NCI-H1417 treated with DMSO at 0.1 percent for 48 hours (cell line): ENCODE data around the gene BCL7B.
"Not testable (repeated sequence)": the region's sequence is repeated elsewhere in the genome, so short reads cannot be mapped to it uniquely, and the experiment has no call there.

ENCODE experiments used
- DNase-seq: peaks from one replicate; lab custom pipeline; 2025; lab: John Stamatoyannopoulos, UW

BCL7B gene

GRCh38 chr7:73572767-73573186 lies 15.3 kb upstream of the BCL7B start:
- DNase-seq = no peak

DNA sequence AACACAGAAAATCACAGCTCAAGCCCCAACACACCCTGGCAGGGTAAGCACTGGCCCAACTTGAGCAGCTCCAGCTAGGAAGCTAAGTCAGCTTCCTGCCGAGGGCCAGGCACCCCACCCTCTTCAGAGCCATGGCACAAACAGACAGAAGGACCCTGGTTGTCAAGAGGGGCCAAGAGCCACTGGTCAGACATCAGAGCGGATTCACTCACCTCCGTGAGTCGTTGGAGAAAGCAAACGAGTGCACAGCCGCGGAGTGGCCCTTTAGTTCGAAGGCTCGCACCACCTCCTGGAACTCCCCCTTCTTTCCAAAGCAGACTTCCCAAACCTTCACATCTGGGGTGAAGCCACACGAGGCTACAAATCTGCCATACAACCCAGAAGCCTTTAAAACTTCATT lies 13.5 kb upstream of the BCL7B start:
- no peak for DNase-seq

DNA sequence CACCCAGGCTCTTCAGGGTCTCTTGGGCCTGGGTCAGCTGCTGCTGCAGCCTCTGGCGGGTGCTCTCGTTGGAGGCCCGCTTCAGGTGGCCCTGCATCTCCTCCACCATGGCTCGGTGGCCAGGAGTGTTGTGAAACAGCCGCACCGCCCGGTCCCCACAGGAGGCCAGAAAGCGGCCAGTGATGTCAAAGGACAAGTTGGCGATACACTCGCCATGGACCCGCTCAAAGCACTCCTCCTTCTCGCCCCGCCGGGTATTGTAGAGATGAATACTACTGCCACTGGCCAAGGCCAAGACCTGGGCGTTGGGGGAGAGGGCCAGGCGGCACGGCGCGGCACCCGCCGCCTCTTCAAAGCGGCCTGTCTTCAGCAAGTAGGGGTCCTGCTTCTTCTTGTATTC lies 13.0 kb upstream of the BCL7B start:
- DNase-seq = no peak

GRCh38 chr7:73569042-73569608 lies 11.6 kb upstream of the BCL7B start:
- DNase-seq = no peak

- no peak for DNase-seq
These were observed 10.6 kb upstream of the BCL7B start for GRCh38 chr7:73567846-73568685.

GRCh38 chr7:73567140-73567539 lies 9.7 kb upstream of the BCL7B start:
- no peak for DNase-seq

GRCh38 chr7:73566431-73566830 lies 8.9 kb upstream of the BCL7B start:
- not testable (repeated sequence) for DNase-seq

DNA sequence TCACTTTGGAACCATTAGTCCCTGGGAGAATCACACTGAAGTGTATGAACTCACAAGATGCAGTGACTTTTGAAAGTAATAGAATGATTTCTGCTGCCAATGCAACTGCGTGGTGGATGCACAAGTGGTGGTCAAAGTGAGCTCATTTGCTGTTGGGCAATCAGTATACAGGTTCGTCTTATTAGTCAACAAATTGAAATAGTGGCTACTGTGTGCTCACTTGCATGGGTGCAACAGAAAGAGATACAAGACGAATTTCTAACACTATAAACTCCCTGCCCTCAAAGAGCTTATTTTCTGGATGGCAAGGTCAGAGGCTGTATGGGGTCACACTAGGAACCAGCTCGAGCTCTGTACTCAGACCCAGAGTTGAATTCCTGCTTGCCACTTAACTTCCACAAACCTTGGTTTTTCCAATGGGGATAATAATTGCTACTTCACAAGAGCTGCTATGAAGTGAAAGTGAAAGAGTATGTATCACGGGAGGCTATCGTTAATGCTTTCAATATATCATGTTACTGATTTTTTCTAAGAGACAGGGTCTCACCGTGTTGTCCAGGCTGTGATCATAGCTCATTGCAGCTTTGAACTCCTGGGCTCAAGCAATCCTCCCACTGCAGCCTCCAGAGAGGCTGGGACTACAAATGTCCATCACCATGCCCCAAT lies 8.3 kb upstream of the BCL7B start:
- DNase-seq = no peak

DNA sequence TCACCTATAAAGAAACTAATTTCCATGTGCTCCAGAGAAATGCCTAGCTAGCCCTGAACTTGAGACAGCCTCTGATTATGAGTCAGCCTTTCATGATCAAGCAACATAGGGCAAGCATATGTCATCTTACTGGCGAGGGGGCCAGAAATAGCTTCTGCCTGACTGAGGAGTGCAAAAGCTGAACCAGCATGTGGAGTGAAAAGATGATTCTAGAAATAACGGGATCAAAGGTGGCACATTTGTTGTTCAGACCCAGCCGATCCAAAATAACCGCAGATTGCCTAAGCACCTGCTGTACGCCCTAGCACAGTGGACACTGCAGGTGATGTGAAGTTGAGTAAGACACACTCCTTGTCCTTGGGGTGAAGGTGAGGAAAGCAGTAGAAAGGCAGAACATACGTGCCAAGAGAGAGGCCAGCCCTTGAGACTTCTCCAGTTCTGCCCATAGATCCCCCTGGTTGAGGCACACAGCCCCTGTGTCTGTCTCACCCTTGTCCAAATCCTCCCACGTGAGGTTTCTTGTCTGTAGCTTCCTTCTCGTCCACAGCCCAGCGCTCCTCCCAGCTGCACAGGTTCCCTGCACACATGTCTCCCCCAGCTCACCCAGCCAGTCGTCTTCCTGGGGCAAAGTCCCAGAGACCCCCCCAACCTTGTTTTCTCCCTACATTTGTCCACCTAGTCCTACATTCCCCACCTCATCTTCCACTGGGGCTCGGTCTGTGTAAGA lies 2.8 kb upstream of the BCL7B start:
- no peak for DNase-seq

DNA sequence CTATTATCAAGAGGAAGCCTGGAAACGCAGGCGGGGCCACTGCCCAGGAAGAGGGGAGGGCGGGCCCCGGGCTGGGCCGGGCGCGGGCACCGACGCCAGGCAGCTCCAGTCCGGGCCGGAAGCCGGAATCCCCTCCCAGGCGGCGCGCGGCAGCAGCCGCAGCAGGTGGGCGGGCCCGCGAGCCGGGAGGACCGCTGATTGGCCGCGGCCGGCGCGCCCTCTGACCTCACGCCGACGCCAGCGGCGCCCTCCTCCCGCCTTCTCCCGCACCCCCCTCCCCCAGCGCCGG lies 438 bp downstream of the BCL7B start:
- DNase-seq = peak; percentile 62

GRCh38 chr7:73556208-73557107 lies 1.0 kb downstream of the BCL7B start:
- no peak for DNase-seq

DNA sequence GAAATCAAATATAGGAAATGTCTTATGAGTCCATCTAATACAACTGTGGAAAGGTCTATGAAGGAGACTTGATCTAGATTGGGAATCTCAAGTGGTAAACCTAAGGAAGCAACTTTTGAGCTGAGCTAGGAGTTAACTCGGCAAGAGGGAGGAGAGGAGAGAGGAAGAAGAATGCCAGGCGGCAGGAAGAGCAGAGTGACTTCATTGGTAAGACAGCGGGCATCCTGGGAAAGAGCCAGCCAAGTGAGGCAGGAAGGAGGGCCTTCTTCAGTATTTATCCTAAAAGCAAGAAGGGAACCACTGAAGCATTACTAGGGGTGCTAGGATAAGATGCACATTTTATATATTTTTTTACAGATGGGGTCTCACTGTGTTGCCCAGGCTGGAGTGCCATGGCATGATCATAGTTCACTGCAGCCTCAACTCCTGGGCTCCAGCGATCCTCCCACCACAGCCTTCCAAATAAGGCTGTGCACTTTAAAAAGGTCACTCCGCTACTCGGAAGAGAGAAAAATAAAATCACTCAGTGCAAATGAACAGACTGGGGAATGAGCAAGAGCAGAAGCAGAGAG lies 2.0 kb downstream of the BCL7B start:
- DNase-seq = no peak

GRCh38 chr7:73550093-73550492 lies 7.4 kb downstream of the BCL7B start:
- not testable (repeated sequence) for DNase-seq

DNA sequence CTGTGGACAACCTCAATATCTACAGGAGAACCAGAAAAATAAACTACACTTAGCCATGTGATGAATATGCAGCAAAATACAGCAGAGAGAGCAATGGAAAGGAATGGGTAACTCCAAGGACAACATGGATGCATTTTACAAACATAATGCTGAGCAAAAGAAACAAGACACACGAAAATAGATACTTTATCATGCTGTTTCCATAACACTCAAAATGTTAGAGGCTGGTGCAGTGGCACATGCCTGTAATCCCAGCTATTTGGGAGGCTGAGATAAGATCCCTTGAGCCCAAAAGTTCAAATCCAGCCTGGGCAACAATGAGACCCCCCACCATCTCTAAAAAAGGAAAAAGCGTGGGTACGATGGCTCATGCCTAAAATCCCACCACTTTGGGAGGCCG lies 8.3 kb downstream of the BCL7B start:
- no peak for DNase-seq

DNA sequence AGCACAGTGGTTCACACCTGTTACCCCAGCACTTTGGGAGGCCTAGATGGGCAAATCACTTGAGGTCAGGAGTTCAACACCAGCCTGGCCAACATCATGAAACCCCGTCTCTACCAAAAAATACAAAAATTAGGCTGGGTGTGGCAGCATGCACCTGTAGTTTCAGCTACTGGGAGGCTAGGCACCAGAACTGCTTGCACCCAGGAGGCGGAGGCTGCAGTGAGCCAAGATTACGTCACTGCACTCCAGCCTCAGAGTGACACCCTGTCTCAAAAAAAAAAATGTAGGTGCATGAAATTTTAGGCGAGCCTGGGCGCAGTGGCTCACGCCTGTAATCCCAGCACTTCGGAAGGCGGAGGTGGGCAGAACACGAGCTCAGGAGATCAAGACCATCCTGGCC lies 9.6 kb downstream of the BCL7B start:
- no peak for DNase-seq

DNA sequence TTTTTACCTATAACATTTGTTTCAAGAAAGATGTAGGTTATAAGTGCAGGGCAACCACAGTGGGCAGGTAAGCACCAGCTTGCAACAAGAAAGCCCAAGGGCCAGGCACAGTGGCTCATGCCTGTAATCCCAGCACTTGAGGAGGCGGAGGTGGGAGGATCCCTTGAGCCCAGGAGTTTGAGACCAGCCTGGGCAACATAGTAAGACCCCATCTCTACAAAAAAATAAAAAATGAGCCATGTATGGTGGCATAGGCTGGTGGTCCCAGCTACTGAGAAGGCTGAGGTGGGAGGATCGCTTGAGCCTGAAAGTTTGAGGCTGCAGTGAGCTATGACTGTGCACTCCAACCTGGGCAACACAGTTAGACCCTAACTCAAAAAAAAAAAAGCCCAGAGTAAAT lies 12.8 kb downstream of the BCL7B start:
- no peak for DNase-seq

- DNase-seq = no peak
These were observed 15.8 kb downstream of the BCL7B start for GRCh38 chr7:73541722-73542121.

DNA sequence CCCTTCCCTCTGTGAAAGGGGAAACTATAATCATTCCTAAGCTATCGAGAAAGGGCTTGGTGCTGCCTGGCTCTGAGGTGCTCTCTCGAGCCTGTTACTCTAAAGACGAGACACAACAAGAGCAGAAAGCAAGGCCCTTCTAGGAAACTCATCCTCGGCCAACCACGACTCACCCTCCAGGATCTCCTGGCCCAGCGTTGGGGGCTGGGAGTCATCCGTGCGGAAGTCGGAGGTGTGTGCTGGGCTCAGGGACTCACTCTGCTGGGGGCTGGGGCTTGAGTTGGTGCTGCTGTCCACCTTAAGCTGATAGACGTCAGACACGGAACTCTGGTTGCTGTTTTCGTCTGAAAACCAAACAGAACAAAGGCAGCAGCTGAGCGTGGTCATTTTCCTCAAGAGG lies 17.8 kb downstream of the BCL7B start:
- no peak for DNase-seq

GRCh38 chr7:73538510-73538909 lies 19.0 kb downstream of the BCL7B start:
- not testable (repeated sequence) for DNase-seq

GRCh38 chr7:73537051-73537450 lies 20.4 kb downstream of the BCL7B start:
- DNase-seq = no peak

- DNase-seq = no peak
These were observed 21.0 kb downstream of the BCL7B start for GRCh38 chr7:73536479-73536878.
